Measurements from ENCODE around the gene FMNL2.

- TF ChIP-seq EZH2 (IDR thresholded peaks at IDR 0.05; ENCODE audit: borderline replicate concordance, low read depth, low read length, poor library complexity, severe bottlenecking) (no peak), CTCF (conservative IDR thresholded peaks at IDR 0.05; ENCODE audit: low read depth, low read length) (no peak)
Observed at GRCh38 chr2:152686321-152686720, 351.3 kb downstream of the FMNL2 start.

Measured in A673 (cell line).